K562 (cell line): ENCODE data around the gene WIPF2. TPM values are rescaled to one million over a fixed set of nuclear protein-coding genes. Genes with fewer than 3 reads are reported as not detected.

Source experiments
- MAZ ChIP-seq, 2 experiments: fragments of 450-650 bp in 1 of 2; sonication (generic) in 1 of 2; formaldehyde crosslinking; IDR thresholded peaks in 1 of 2; conservative IDR thresholded peaks in 1 of 2; 2 replicates each; pipeline versions ENCODE4 v1.4.0 to v1.5.0; 2020; ENCODE audit warnings: mild to moderate bottlenecking in 1 of 2, missing genetic modification reagents in 1 of 2
- RBM22 ChIP-seq: fragments of 200-400 bp; formaldehyde crosslinking; IDR thresholded peaks from 2 replicates; pipeline ENCODE4 v1.6.1; 2018; ENCODE audit warnings: low read length, low read depth; ENCODE audit not compliant: poor library complexity, severe bottlenecking
- RREB1 ChIP-seq: fragments of 250-450 bp; sonication (Bioruptor Pico); IDR thresholded peaks from 2 replicates; pipeline ENCODE4 v1.4.0; 2020
- SRSF9 ChIP-seq: fragments of 200-400 bp; formaldehyde crosslinking; IDR thresholded peaks from 2 replicates; pipeline ENCODE4 v1.6.1; 2017; ENCODE audit warnings: low read depth, low read length, borderline replicate concordance
- THAP12 ChIP-seq: fragments of 250-450 bp; sonication (Bioruptor Pico); IDR thresholded peaks from 2 replicates; pipeline ENCODE4 v1.9.0; 2021; ENCODE audit warnings: mild to moderate bottlenecking, inconsistent platforms
- VEZF1 ChIP-seq: fragments of 200-800 bp; sonication (Bioruptor generic); IDR thresholded peaks from 2 replicates; pipeline ENCODE4 v1.6.1; 2017; ENCODE audit warnings: missing genetic modification characterization, missing compliant biosample characterization
- ZBED1 ChIP-seq: IDR thresholded peaks from 2 replicates; pipeline ENCODE4 v1.6.1; 2014
- polyA plus RNA-seq, 8 experiments: library from polyadenylated mRNA; depleted of rRNA in 4 of 8; stranded (reverse) in 5 of 8; unstranded in 3 of 8; fragments of >200 nt; fragmentation: Nextera tagmentation in 2 of 8; fragmentation: Illumina TruSeq in 1 of 8; extraction: Ambion mirVana in 2 of 8; extraction: Trizol in 1 of 8; gene quantifications; 2 replicates each; pipeline versions ENCODE4 v1.2.1 to v1.2.3, GENCODE V29; 2011 to 2014; ENCODE audit warnings: inconsistent platforms in 1 of 8, missing spikeins in 1 of 8
- total RNA-seq, 7 experiments: library from RNA; depleted of rRNA in 6 of 7; stranded (reverse); fragments of >200 nt in 6 of 7; fragmentation: Illumina TruSeq in 2 of 7; extraction: Trizol in 2 of 7; gene quantifications; 2 replicates each; pipeline versions ENCODE4 v1.2.1 to v1.2.3, GENCODE V29; 2011 to 2021; ENCODE audit warnings: low replicate concordance in 1 of 7

The WIPF2 gene
- total and polyA plus RNA-seq, 9 of the 15 experiments (the other 6 are each of a cell fraction or from before 2014, with no cell fraction given): 3.6 to 15.0 (median 5.3) TPM

- no peak for TF ChIP-seq RREB1 (CRISPR knock-in tag)
- peak; percentile 70 for TF ChIP-seq VEZF1
- TF ChIP-seq MAZ (CRISPR knock-in tag; conservative IDR thresholded peaks at IDR 0.05 in 1 of 2, IDR thresholded peaks at IDR 0.05 in 1 of 2): peak; percentile 48 to 52; a peak in 3 of 4 replicates
- TF ChIP-seq RBM22: no peak
- TF ChIP-seq THAP12 (CRISPR knock-in tag): 0 out of 2 replicates have a peak, but pooled peaks have one; percentile 51
- no peak for TF ChIP-seq SRSF9
- no peak for TF ChIP-seq ZBED1
Observed at GRCh38 chr17:40177275-40177874, 41.7 kb upstream of the WIPF2 start, which contains the start of gene RAPGEFL1 (continued).
